GM12892 (cell line): ENCODE results near the gene HS3ST4.

Source experiments
- DNase-seq: peaks from one replicate; pipeline ENCODE4 v3.0.0; 2011; ENCODE audit not compliant: insufficient read length
- FAIRE-seq: peaks from 2 replicates; lab custom pipeline; 2011; peaks lifted over from hg19 to GRCh38; lab: Jason Lieb, UNC
- POLR2A ChIP-seq: IDR thresholded peaks from 2 replicates; pipeline ENCODE4 v1.6.1; 2011; ENCODE audit warnings: low read depth, low read length, control low read depth
- POLR2AphosphoS5 ChIP-seq: IDR thresholded peaks from 2 replicates; pipeline ENCODE4 v1.6.1; 2011; ENCODE audit warnings: low read depth, low read length, control low read depth
- TAF1 ChIP-seq: IDR thresholded peaks from 2 replicates; pipeline ENCODE4 v1.6.1; 2011; ENCODE audit warnings: low read depth, mild to moderate bottlenecking, control low read depth, low read length, borderline replicate concordance

The HS3ST4 gene

GRCh38 chr16:25707553-25707952 lies 15.8 kb downstream of the HS3ST4 start:
- FAIRE-seq: no peak
- TF ChIP-seq POLR2AphosphoS5: no peak
- TF ChIP-seq TAF1: no peak
- TF ChIP-seq POLR2A: no peak
- DNase-seq: no peak

- FAIRE-seq (no peak), DNase-seq (no peak)
- TF ChIP-seq POLR2AphosphoS5: no peak
- TF ChIP-seq POLR2A: no peak
- no peak for TF ChIP-seq TAF1
Measured at GRCh38 chr16:25707982-25708583, 16.3 kb downstream of the HS3ST4 start.

GRCh38 chr16:25709213-25709612 lies 17.5 kb downstream of the HS3ST4 start:
- no peak for FAIRE-seq
- TF ChIP-seq POLR2A (no peak), TAF1 (no peak), POLR2AphosphoS5 (no peak)
- no peak for DNase-seq

GRCh38 chr16:25713785-25714570 lies 22.2 kb downstream of the HS3ST4 start:
- DNase-seq (no peak), FAIRE-seq (no peak)
- TF ChIP-seq POLR2AphosphoS5: no peak
- TF ChIP-seq POLR2A: no peak

- no peak for DNase-seq
- TF ChIP-seq TAF1: no peak
- TF ChIP-seq POLR2A: no peak
- no peak for TF ChIP-seq POLR2AphosphoS5
- no peak for FAIRE-seq
Measured at GRCh38 chr16:25716186-25716585, 24.4 kb downstream of the HS3ST4 start.

- no peak for DNase-seq
- TF ChIP-seq POLR2AphosphoS5 (no peak), POLR2A (no peak), TAF1 (no peak)
- no peak for FAIRE-seq
Measured at GRCh38 chr16:25721439-25721838, 29.7 kb downstream of the HS3ST4 start.

GRCh38 chr16:25726430-25727098 lies 34.8 kb downstream of the HS3ST4 start:
- FAIRE-seq (no peak), DNase-seq (no peak)
- no peak for TF ChIP-seq POLR2AphosphoS5
- TF ChIP-seq POLR2A: no peak
- TF ChIP-seq TAF1: no peak

- FAIRE-seq (no peak), DNase-seq (no peak)
- TF ChIP-seq TAF1: no peak
- TF ChIP-seq POLR2A: no peak
- TF ChIP-seq POLR2AphosphoS5: no peak
Measured at GRCh38 chr16:25729188-25729915, 37.6 kb downstream of the HS3ST4 start.

GRCh38 chr16:25730396-25730795 lies 38.6 kb downstream of the HS3ST4 start:
- FAIRE-seq: no peak
- TF ChIP-seq POLR2AphosphoS5 (no peak), POLR2A (no peak), TAF1 (no peak)

GRCh38 chr16:25734430-25735385 lies 42.9 kb downstream of the HS3ST4 start:
- TF ChIP-seq POLR2AphosphoS5: no peak
- TF ChIP-seq TAF1: no peak
- DNase-seq (no peak), FAIRE-seq (no peak)

More at GRCh38 chr16:25730396-25730795, 38.6 kb downstream of the HS3ST4 start:
- DNase-seq: no peak
